Retinal pigment epithelial cell (primary cell): Measurements from ENCODE around the gene KLK11.

Experiments used
- DNase-seq: peaks from one replicate; pipeline ENCODE4 v3.0.0-alpha.2; 2010; ENCODE audit warnings: low read depth
- H3K4me3 ChIP-seq: 2 replicates; pipeline ENCODE4 v1.5.1; 2011; ENCODE audit warnings: mild to moderate bottlenecking, low read length, control low read depth, moderate library complexity
- TF ChIP-seq, protein P1 (sequence below): conservative IDR thresholded peaks from 2 replicates; pipeline ENCODE4 v1.5.1; 2011; ENCODE audit warnings: low read depth, low read length, control low read depth, inconsistent platforms

KLK11 gene

DNA sequence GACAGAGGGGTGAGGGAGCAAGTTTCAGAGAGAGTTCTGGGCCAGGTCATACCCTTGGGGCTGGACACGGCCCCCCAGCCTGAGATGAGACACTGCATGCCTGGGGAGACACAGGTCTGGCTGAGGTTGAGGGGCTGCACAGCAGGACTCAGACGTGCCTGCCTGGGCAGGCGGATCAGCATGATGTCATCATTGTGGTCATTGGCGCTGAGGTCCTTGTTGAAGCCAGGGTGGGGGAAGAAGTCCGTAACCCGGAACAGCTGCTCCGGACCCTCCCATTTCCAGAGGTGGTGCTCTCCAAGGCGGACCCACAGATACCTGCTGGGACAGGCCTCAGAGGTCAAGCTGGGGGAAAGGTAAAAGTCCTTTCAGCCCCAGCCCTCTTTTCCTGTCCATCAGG lies 20.0 kb downstream of the KLK11 start:
- DNase-seq, result no peak
- TF ChIP-seq, protein P1, sequence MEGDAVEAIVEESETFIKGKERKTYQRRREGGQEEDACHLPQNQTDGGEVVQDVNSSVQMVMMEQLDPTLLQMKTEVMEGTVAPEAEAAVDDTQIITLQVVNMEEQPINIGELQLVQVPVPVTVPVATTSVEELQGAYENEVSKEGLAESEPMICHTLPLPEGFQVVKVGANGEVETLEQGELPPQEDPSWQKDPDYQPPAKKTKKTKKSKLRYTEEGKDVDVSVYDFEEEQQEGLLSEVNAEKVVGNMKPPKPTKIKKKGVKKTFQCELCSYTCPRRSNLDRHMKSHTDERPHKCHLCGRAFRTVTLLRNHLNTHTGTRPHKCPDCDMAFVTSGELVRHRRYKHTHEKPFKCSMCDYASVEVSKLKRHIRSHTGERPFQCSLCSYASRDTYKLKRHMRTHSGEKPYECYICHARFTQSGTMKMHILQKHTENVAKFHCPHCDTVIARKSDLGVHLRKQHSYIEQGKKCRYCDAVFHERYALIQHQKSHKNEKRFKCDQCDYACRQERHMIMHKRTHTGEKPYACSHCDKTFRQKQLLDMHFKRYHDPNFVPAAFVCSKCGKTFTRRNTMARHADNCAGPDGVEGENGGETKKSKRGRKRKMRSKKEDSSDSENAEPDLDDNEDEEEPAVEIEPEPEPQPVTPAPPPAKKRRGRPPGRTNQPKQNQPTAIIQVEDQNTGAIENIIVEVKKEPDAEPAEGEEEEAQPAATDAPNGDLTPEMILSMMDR, result no peak
- H3K4me3 ChIP-seq, result no peak overlapping the region

DNA sequence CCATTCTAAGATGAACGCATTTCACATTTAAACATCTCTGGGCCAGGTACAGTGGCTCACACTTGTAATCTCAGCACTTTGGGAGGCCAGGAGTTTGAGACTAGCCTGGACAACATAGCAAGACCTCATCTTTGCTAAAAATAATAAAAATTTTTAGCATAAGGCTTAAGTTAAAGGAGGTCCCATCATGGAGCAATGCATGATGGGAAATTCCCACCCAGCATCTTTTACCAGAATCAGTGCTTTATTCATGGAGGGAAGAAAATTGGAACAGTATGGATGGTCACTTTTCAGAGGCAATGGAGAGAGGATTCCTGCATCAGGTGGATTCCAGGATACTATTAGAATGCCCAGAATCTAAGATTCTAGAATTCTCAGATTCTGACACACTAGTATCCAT lies 21.2 kb downstream of the KLK11 start:
- TF ChIP-seq, protein P1, result no peak
- no peak overlapping the region for H3K4me3 ChIP-seq
- DNase-seq, result no peak

DNA sequence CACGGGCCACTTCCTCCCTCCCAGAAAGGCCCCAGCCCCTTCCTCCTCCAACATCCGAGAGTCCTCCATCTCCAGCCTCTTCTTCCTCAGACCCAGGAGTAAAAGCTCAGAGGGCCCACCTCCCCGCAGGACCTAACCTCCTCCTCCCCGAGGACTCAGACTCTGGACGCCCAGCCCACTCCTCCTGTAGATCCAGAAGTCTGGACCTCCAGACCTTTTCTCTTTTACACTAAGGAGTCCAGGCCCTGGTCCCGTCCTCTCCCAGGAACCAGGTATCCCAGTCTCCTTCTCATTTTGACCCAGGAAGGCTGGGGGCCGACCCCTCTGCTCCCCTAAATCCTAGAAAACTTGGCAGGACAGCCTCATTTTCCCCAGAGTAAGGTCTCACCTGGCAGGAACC lies 23.1 kb downstream of the KLK11 start:
- no peak overlapping the region for H3K4me3 ChIP-seq
- TF ChIP-seq, protein P1, result no peak
- DNase-seq, result no peak

DNA sequence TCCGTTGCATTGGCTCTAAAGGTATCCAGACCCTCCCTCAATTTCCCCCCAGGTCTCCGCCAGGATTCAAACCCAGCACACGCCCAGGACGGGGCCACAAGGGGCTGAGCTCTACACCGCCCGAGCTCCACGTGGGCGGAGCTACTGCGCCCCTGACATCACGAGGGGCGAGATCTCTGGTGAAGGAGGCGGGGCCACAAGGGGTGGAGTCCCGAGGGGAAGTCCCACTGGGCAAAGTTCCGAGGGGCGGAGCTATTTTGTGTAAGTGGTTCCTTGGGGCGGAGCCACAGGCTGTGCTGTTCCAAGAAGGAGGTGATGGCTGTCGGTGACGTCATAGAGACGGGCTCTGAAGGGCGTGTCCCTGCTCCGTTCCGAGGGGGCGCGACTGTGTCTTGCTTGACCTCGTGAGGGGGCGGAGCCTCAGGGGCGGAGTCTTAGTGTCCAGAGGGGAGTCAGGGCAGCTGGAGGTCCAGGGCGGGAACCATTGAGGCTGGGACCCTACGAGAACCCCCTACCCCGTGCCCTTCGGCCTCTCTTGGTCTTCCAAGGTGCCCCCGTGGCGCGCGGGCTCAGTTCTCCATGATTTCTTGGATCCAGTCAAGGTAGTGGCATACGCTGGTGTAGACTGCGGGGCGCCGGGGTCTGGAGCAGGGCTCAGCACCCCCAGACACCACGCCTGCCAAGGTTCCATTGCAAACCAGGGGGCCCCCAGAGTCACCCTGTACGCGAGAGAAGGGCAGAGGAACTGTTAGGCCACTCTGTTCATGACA lies 23.7 kb downstream of the KLK11 start:
- TF ChIP-seq, protein P1, result no peak
- H3K4me3 ChIP-seq, result no peak overlapping the region
- DNase-seq, result no peak

DNA sequence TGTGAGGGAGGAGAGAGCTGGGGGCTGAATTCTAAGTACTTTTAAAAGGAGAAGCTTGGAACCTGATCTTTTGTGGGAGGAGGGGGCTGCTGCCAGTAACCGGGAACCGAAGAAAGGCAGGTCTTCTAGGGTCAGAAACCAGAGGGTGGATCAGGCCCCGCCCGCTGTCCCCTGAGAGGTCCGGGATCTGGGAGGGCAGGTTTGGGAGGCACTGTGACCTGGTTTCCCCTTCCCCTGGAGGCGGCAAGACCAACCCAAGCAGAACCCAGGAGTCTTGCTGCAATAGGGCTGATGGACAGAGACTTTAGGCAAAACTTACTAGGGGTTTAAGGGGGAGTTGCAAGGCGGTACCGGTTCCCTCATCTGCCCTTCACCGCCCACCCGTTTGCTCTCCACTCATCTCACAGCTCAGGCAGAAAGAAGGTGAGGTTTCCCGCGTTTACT lies 24.3 kb downstream of the KLK11 start:
- no peak overlapping the region for H3K4me3 ChIP-seq
- no peak for DNase-seq
- TF ChIP-seq, protein P1, result no peak

DNA sequence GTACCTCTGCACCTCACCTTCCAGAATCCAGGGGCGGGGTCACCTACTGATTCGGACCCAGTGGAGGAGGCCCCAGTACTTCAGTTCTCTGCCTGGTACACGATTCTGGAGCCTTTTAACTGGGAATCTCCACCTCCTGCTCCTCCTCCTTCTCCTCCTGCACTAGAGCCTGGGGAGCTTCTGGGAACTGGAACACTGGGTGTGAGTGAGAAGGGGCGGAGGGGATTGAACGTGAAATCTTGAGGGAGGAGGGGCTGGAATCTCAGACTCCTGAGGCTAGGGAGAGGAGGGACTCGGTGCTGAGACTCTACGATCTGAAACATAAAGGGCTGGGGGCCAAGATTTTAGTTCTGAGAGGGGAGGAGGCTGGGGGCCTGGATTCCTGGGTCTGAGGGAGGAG lies 24.9 kb downstream of the KLK11 start, which contains the start of gene KLK8:
KLK8 (minus strand) TSS at position 90 of the 400 bp plus-strand sequence. CDS start 437 bp downstream, outside the sequence.
- no peak for DNase-seq

DNA sequence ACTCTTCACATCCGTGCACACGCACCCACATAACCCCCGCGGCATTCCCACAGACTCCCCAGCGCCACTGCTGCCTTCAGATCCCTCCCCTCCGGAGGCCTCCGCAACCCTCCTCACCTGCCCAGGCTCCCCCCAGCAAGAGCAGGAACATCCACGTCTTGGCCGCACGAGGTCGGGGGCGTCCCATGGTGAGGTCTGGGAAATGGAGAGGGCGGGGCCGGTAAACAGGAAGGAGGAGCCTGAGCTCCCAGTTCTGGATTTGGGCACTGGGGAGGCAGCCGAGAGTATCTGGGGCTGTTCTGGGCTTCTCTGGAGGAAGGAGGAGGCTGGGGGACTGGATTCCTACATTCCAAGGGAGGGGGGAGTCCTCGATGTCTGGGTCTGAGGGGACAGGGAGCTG lies 25.4 kb downstream of the KLK11 start:
- TF ChIP-seq, protein P1, result no peak
- no peak overlapping the region for H3K4me3 ChIP-seq
- DNase-seq, result no peak

More for the DNA sequence above, 24.9 kb downstream of the KLK11 start, which contains the start of gene KLK8:
- TF ChIP-seq, protein P1, result no peak
- H3K4me3 ChIP-seq, result no peak within 1 kb of the TSS
